HepG2 (cell line): Measurements from ENCODE around the gene PHKG2.

ENCODE experiments used
- CCDC6 ChIP-seq: sonication (generic); formaldehyde crosslinking; IDR thresholded peaks from 2 replicates; pipeline ENCODE4 v1.8.1; 2022; ENCODE audit warnings: mild to moderate bottlenecking, missing genetic modification reagents, moderate library complexity
- CTCF ChIP-seq: sonication (generic); formaldehyde crosslinking; IDR thresholded peaks from 2 replicates; pipeline ENCODE4 v1.5.0; 2020; ENCODE audit warnings: mild to moderate bottlenecking, missing genetic modification reagents, moderate library complexity
- EHMT2 ChIP-seq: fragments of 200-600 bp; sonication (generic); IDR thresholded peaks from 2 replicates; pipeline ENCODE4 v1.7.0; 2017; ENCODE audit warnings: antibody characterized with exemption, low read depth, low read length, borderline replicate concordance
- ELK4 ChIP-seq: sonication (generic); formaldehyde crosslinking; IDR thresholded peaks from 2 replicates; pipeline ENCODE4 v1.9.0; 2021; ENCODE audit warnings: missing genetic modification reagents, borderline replicate concordance
- MAFF ChIP-seq: IDR thresholded peaks from 2 replicates; pipeline ENCODE4 v1.6.1; 2011; ENCODE audit warnings: low read depth, low read length, improper control_type of control experiment
- ZFP36 ChIP-seq: fragments of 150-350 bp; IDR thresholded peaks from 2 replicates; pipeline ENCODE4 v1.6.1; 2018; ENCODE audit warnings: borderline replicate concordance, low read length, low read depth; ENCODE audit not compliant: partially characterized antibody
- ZNF24 ChIP-seq: fragments of 450-650 bp; IDR thresholded peaks from 2 replicates; pipeline ENCODE4 v1.6.1; 2017; ENCODE audit warnings: antibody characterized with exemption, mild to moderate bottlenecking

- TF ChIP-seq MAFF (no peak), ZFP36 (no peak), ZNF24 (no peak), ELK4 (CRISPR knock-in tag) (no peak), CTCF (no peak), EHMT2 (no peak), CCDC6 (CRISPR knock-in tag) (no peak)
Observed at GRCh38 chr16:30778549-30779244, 30.5 kb downstream of the PHKG2 start.
